ENCODE results near the gene VIL1. TPM values are rescaled to one million over a fixed set of nuclear protein-coding genes. Genes with fewer than 3 reads are reported as not detected.
A peak's percentile ranks its signal among the peaks of the same experiment; 100 is the strongest.

The VIL1 gene
- polyA plus RNA-seq, 3 donors = 22.8 to 40.0 (median 32.8) TPM

DNA sequence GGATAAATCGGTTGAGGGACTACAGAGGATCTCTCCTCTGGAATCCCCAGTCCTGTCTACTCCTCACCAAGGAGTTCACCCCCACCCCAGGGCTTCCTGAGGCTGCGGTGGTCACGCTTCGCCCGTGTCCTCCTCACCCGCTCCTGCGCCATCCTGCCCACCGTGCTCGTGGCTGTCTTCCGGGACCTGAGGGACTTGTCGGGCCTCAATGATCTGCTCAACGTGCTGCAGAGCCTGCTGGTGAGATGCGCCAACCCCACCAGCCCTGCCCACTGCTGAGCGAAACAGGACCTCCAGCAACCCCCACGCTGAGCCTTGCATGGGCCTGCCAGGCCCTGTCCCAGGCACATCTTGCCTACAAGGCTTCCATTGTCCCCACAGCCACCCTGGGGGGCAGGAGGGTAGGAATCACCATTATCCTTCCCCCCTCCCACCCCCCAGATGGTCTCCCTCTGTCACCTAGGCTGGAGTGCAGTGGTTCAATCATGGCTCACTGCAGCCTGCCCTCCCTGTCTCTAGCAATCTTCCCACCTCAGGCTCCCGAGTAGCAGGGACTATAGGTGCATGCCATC, 25.9 kb upstream of the VIL1 start:
- DNase-seq = no peak

DNA sequence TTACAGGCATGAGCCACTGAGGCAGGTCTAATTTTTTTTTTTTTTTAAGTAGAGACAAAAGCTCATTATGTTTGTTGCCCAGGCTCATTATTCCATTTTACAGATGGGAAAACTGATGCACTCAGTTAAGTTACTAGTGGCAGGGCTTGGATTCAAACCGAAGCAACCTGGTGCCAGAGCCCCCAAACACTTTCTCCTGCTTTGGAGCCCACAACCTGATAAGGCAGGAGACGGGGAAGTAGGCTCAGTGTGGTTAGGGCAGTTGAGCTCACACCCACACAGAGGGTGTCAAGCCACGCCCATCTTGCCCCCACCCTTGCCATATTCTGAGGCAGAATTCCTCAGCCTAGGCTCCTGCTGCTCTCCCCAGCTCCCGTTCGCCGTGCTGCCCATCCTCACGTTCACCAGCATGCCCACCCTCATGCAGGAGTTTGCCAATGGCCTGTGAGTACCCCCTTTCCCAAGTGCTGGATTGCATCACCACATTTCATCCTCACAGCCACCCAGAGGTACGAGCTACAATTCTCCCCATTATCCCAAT, 25.1 kb upstream of the VIL1 start:
- DNase-seq = no peak

DNA sequence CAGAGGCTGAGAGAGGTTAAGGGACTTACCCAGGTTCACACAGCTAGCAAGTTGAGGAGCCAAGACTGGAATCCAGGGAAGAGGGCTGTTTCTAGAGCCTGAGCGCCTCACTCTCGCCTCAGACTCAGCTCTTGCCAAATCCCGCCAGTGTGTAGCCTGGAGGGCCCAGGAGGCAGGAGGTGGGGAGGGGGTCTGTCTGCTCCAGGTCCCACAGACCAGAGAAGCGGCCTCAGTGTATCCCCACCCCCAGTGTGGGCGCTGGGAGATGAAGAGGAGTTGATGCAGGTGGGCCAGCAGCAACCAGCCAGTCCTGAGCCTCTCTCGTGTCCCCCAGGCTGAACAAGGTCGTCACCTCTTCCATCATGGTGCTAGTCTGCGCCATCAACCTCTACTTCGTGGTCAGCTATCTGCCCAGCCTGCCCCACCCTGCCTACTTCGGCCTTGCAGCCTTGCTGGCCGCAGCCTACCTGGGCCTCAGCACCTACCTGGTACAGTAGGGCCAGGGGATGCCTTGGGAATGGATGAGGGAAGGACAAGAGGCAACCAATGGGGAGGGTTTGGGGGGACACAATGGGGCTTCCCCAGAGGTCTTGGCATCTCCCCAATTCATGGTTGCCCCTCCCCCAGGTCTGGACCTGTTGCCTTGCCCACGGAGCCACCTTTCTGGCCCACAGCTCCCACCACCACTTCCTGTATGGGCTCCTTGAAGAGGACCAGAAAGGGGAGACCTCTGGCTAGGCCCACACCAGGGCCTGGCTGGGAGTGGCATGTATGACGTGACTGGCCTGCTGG, 24.4 kb upstream of the VIL1 start:
- DNase-seq = no peak

DNA sequence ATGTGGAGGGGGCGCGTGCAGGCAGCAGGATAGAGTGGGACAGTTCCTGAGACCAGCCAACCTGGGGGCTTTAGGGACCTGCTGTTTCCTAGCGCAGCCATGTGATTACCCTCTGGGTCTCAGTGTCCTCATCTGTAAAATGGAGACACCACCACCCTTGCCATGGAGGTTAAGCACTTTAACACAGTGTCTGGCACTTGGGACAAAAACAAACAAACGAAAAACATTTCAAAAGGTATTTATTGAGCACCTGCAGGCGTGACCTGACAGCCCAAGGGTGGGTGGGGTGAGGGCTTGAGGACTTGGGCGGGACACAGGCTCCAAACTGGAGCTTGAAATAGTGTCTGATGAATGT, 23.9 kb upstream of the VIL1 start:
- DNase-seq = no peak

DNA sequence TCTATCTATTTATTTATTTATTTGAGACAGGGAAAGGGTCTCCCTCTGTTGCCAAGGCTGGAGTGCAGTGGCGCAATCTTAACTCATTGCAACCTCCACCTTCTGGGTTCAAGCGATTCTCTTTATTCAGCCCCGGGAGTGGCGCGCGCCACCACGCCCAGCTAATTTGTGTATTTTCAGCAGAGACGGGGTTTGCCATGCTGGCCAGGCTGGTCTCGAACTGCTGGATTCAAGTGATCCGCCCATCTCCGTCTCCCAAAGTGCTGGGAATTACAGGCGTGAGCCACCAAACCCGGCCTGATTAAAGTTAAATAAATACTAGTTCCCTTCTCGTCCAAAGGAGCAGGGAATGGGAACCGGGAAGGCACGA, 23.5 kb upstream of the VIL1 start:
- DNase-seq = no peak

DNA sequence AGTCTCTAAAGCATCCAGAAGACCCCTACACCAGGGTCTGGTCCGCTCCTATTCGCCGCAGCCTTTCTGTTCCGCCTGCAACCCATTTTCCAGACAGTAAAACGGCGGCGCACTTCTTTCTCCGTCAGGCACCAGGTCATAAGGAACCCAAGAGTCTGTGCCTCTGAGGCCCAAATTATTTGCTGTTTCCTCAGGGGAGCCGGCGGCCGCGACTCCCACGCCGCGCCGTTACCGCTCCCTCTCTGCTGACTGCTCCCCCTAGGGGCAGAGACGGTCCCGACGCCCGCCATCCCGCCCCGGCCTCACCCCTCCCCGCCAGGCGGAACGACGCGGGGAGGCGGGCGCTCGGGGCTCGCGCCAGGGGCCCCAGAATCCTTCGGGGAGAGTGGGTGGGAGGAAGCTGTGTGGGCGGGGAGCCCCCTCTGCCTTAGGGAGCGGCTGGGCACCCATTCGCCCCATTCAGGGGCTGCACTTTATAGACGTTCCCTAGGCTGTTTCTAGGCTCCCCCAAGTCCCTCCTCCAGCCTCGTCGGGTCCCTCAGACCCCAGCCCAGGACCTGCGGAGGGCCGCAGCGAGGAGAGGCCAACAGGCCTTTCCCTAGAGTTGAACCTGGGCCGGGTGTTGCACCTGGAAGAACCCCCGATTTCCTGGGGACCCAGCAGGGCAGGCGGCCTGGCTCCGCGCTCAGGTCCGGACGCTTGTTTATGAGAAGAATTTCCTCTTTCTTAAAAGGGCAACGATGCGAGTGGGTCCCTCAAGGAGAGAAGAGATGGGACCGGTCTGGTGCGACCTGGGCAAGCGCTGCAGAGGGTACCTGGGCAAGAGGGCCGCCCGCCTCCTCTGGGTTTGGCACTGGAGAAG, 22.9 kb upstream of the VIL1 start:
- peak; percentile 97 for DNase-seq

DNA sequence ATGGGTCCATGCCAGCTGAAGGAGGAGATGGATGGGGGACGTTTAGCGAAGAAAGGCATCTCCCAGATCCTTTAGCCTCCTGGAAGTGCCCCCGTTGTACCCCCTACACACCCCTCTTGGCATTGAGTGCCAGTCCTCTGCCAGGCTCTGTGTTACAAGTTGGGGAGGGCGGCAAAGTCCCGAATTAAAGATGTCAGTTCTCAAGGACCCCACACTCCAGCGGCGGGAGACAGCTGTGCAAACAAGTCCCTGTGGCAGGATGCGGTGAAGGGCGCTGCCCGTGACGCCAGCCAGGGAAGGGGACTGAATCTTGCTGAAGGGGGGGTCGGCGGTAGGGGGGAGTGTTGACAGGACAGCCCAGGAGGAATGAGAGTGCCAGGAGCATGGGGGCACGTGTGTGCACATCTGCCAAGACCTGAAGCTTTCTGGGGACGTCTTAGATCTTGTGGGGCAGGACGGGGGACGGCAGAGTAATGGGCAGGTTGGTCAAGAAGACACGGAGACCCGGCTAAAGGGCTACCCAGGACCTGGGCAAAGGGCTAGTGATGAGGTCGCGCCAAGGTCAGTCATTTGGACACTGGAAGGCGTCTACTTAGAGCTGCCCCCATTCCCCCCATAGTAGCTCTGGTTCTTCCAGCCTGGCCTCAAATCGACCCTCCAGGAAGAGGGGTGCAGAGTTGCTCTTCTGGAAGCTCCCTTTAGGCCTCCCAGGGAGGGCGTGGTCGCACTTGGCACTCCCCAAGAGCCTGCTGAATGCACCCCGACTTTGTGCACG, 22.0 kb upstream of the VIL1 start:
- DNase-seq = peak; percentile 68

DNA sequence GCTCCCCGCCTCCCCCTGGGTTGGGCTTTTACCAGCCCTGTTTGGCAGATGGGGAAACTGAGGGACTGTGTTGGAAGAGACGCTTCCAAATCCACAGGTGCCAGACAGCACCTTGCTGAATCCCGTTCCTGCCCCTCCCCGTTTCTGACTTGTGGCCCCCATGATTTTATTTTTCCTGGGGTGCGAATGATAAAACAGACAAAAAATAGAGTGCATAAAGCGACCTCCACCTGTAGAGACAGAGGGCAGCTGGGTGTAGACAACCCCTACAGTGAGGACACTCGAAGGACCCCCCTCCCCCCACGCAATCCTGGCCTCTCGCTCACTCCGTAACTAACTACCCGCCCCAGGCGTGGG, 21.5 kb upstream of the VIL1 start:
- no peak for DNase-seq

DNA sequence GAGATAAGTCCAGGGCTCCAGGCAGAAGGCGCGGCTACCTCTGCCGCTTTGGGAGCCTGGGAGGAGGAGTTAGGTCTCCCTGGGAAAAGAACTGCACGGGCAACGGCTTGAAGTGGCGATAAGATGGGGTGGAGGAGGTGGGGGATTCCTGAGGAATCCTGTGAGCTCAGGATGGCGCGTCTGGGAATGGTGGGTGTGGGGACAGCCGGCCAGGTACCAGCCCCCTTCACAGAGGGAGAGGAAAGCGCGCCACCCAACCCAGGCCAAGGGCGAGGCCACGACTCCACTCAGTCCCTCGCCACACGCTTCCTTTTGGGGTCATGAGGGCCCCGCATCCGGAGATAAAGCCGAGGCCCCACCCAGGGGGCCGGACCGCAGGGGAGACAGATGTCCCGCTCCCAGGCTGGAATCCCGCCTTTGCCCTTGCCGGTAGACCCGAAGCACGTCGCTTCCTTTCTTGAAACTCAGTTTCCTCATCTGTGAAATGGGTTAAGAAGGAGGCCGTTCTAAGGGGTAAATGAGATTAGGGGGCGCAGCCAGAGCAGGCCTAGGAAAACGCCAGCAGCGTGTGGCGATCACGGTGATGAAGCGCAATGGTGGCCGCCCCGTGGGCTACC, 21.0 kb upstream of the VIL1 start:
- DNase-seq = peak; percentile 65

DNA sequence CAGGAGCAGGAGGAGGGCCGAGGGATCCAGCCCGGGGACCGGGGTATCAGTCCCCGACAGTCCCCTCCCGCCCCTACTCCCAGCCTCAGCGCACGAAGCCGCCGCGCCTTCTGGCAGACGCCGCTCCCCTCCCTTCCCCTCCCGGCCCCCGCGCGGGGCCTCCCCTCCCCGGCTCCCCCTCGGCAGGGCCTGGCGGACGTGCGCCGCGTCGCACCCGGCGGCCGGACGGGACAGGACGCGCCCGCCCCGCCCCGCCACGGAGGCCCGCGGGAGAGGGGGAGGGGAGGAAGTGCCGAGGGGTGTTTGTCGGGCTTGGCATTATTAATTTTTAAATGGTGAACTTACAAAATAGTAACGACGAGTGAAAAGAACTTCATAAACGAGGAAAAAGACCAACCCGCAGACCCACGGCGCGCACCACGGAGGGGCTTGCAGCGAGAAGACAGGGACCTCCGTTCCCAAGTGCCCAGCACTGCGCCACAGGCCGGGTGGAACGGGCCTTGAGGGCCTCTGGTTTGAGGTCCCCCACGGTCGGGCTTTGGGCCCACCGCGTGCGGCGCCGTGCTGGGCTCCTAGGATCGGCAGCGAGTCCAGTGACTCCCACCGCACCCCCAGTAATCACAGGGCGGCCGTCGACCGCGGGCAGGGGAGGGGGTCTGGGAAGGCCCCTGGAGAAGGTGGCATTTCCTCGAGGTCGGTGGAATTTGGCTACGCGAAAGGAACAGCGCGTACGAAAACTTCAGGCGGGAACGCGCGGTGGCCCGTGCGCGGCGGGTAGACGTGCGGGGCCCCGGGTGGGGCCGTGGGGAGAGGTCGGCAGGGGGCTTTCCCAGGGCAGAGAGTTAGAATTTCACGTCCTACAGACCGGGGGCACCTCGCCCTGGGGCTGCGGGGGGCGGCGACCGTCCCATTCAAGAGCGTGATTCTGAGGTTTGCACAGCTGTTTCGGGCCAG, 20.2 kb upstream of the VIL1 start:
- DNase-seq = peak; percentile 84

DNA sequence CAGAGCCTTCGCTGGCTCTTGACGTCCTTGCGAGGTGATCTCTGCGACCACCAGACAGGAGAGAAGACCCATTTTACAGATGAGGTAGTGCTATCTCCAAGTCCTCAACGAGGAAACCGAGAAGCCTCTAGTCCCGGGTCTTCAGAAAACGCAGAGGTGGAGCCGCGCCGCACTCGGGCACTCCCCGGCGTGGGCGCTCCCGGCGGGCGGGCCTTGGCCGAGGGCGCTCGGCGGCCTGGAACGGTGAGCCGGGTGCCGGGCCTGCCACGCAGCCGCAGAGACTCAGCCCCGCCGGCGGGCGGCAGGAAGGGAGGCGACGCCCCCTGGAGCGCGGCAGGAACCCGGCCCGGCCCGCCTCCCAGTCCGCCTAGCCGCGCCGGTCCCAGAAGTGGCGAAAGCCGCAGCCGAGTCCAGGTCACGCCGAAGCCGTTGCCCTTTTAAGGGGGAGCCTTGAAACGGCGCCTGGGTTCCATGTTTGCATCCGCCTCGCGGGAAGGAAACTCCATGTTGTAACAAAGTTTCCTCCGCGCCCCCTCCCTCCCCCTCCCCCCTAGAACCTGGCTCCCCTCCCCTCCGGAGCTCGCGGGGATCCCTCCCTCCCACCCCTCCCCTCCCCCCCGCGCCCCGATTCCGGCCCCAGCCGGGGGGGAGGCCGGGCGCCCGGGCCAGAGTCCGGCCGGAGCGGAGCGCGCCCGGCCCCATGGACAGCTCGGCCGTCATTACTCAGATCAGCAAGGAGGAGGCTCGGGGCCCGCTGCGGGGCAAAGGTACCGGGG, 19.3 kb upstream of the VIL1 start, which contains the start of gene CTDSP1:
CTDSP1 (plus strand) TSS at position 478 of the 776 bp plus-strand sequence; CDS start at position 701, 223 bp downstream.
- DNase-seq = peak; percentile 98

DNA sequence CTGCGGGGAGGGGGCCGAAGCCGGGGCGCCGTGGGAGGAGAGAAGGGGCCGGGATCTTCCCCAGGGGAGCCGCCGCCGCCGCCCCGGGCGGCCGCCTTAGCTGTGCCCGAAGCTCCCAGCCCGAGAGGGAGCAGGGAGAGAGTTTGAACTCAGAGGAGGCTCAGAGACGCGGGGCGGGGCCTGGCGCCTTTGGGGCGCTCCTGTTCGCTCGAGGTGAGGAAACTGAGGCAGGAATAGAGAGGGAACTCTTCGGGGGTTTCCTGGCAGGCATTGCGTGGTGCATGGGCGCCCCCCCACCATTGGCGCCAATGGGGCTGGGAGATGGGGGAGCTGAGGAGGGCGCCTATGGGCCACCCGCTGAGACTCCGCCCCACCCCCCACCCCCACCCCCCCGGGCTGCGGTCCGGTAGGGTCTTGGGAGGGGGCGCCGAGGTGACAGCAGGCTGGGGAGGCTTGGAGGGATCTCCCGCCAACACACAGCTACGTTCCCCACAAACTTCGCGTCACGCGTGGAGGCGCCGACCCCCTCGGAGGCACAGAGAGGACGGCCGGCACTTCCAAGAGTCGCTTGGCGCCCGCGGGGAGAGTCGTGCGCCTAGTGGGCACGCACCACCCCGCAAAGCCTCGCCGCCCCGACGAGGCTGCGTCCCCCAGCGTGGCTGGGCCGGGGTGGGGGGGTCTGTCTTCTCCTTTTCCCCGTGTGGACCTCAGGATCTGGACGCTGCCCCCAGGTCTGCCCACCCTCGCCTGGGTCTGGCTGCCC, 18.6 kb upstream of the VIL1 start:
- DNase-seq = no peak

DNA sequence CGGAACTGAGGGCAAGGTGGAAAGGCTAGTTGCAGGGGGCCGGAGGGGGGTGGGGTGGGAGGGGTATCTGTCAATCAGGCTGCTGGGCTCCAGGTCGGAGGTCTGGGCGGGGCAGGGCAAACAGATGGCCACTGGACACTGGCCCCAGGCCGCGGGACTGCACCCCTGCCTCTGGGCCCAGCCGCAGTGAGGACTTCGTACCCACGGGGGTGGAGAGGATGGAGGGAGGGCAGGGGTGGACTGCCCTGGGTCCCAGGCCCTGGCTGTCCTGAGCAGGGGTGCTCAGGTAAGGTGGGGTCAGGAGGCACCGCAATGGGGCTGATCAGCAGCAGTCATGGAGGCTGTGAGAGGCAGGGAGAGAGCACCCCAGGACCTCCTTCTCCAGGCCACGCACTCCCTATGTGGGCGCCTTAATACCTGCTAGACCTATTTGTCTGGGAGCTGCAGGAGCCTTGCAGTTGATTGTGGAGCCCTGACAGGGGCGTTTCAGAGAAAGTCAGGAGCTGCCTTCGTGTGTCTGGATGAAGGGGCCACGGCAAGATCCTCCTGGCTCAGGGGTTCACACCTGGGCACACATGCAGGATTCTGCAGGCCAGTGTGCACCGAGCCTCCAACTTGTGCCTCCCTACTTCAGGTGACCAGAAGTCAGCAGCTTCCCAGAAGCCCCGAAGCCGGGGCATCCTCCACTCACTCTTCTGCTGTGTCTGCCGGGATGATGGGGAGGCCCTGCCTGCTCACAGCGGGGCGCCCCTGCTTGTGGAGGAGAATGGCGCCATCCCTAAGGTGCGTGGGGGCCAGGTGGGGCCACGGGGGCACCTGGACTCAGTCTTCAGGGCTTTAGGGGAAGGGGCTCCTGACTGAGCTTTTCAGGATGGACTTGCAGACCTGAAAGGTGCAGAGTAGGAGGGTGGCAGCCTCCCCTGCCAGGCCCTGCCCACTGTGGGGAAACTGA, 17.7 kb upstream of the VIL1 start:
- DNase-seq = no peak

DNA sequence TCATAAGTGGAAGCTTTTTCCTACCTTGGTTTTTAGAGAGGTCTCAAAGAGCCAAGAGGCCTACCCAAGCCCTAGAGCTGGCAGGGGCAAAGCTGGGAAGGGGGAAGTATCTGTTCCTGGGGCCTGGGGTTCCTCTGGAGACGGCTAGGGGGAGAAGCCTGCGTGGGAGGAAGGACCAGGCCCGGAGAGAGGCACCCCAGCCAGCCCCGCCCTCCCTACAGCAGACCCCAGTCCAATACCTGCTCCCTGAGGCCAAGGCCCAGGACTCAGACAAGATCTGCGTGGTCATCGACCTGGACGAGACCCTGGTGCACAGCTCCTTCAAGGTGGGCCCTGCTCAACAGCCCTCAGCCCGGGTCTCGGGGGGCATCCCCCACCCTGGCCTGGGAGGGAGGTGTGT, 17.0 kb upstream of the VIL1 start:
- DNase-seq = no peak

DNA sequence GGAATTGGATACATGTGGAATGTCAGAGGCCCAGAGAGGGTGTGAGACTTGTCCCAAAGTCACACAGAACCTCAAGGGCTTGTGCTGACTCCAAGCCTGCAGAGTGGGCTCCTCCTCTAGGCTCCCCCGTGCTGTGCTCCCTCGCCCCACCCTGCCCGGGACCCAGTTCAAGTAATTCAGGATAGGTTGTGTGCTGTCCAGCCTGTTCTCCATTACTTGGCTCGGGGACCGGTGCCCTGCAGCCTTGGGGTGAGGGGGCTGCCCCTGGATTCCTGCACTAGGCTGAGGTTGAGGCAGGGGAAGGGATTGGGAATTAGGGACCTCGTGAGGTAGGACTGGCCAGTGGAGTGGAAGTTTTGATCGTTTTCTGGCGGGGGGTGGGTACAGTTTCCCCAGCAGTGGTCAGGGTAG, 16.4 kb upstream of the VIL1 start:
- DNase-seq = no peak

DNA sequence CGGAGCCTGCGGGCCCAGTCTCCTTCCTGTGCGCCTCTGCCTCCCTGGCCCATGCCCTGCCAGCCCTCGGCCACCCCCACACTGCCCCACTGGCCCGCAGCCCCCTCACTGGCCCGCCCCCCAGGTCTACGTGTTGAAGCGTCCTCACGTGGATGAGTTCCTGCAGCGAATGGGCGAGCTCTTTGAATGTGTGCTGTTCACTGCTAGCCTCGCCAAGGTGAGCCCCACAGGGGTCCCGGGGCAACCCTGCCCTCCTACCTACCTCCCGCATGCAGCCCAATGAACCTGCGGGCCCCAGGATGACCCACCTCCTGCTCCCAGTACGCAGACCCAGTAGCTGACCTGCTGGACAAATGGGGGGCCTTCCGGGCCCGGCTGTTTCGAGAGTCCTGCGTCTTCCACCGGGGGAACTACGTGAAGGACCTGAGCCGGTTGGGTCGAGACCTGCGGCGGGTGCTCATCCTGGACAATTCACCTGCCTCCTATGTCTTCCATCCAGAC, 16.0 kb upstream of the VIL1 start:
- no peak for DNase-seq

DNA sequence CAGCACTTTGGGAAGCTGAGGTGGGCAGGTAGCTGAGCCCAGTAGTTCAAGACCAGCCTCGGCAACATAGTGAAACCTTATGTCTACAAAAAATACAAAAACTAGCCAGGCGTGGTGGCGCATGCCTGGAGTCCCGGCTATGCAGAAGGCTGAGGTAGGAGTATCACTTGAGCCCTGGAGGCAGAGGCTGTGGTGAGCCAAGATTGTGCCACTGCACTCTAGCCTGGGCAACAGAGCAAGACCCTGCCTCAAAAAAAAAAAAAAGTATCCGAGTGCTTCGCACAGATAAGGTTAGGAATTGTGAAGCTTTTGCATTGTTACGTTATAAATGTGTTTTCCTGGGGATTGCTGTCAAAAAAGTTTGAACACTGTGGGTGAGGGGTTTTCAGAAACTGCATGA, 15.1 kb upstream of the VIL1 start:
- no peak for DNase-seq
